Panc1 (cell line): ENCODE results near the gene IP6K1. TPM values are rescaled to one million over a fixed set of nuclear protein-coding genes. Genes with fewer than 3 reads are reported as not detected.

Experiments
- ATAC-seq: fragments of 200-7000 bp; cut with Tn5 transposase; 2 replicates; pipeline ENCODE4 v1.9.1; 2020; ENCODE audit warnings: mild to moderate bottlenecking, moderate library complexity
- BruUV-seq: library from RNA; stranded (reverse); fragments of 400-500 nt; replicated peaks from 2 replicates; lab custom pipeline; 2021; lab: Mats Ljungman, UMichigan
- CTCF ChIA-PET: fragments of 300-600 bp; sonication (Branson Sonifier 250); formaldehyde crosslinking; loops from one replicate; lab custom pipeline; 2022; ENCODE audit warnings: antibody characterized with exemption; lab: Charles Lee
- POLR2A ChIA-PET: fragments of 300-600 bp; sonication (Branson Sonifier 250); formaldehyde crosslinking; loops from one replicate; lab custom pipeline; 2022; ENCODE audit warnings: antibody characterized with exemption; lab: Charles Lee
- DNase-seq: peaks from one replicate; pipeline ENCODE4 v3.0.0-alpha.2; 2010; ENCODE audit warnings: low read depth, low spot score
- H3K27ac ChIP-seq: 2 replicates; pipeline ENCODE4 v1.5.1; 2011; ENCODE audit warnings: mild to moderate bottlenecking, low read length, inconsistent platforms
- H3K27me3 ChIP-seq: fragments of 200-500 bp; sonication (Bioruptor generic); 2 replicates; pipeline ENCODE4 v1.6.0; 2014; ENCODE audit warnings: low read length, inconsistent platforms; ENCODE audit not compliant: control insufficient read depth, insufficient read depth
- H3K36me3 ChIP-seq: fragments of 200-500 bp; sonication (Bioruptor generic); 2 replicates; pipeline ENCODE4 v1.5.1; 2014; ENCODE audit warnings: inconsistent platforms, mild to moderate bottlenecking, low read length, moderate library complexity; ENCODE audit not compliant: control insufficient read depth, insufficient read depth
- H3K4me1 ChIP-seq: 2 replicates; pipeline ENCODE4 v1.5.1; 2011; ENCODE audit warnings: inconsistent platforms, mild to moderate bottlenecking, low read length, moderate library complexity; ENCODE audit not compliant: control insufficient read depth, insufficient read depth
- H3K4me3 ChIP-seq, 2 experiments: 2 replicates each; pipeline ENCODE4 v1.5.1; 2011 to 2012; ENCODE audit warnings: low read depth in 2 of 2, low read length in 2 of 2, mild to moderate bottlenecking in 2 of 2, inconsistent platforms in 1 of 2, moderate library complexity in 1 of 2
- H3K9me3 ChIP-seq: fragments of 200-500 bp; sonication (Bioruptor generic); 2 replicates; pipeline ENCODE4 v1.5.1; 2014; ENCODE audit warnings: low read depth, mild to moderate bottlenecking, inconsistent platforms, low read length, moderate library complexity; ENCODE audit not compliant: control insufficient read depth, insufficient read depth
- CTCF ChIP-seq: fragments of 450-650 bp; IDR thresholded peaks from 2 replicates; pipeline ENCODE4 v1.5.1; 2017; ENCODE audit warnings: mild to moderate bottlenecking
- POLR2AphosphoS5 ChIP-seq: IDR thresholded peaks from 2 replicates; pipeline ENCODE4 v1.6.1; 2012; ENCODE audit warnings: mild to moderate bottlenecking, low read depth, low read length, moderate library complexity
- REST ChIP-seq, 2 experiments: IDR thresholded peaks; 2 replicates each; pipeline ENCODE4 v1.6.1; 2011 to 2012; ENCODE audit warnings: low read depth in 2 of 2, control low read depth in 1 of 2, low read length in 1 of 2, mild to moderate bottlenecking in 1 of 2, moderate library complexity in 1 of 2; ENCODE audit not compliant: insufficient read depth in 1 of 2
- SIN3A ChIP-seq: IDR thresholded peaks from 2 replicates; pipeline ENCODE4 v1.6.1; 2012; ENCODE audit warnings: low read depth, mild to moderate bottlenecking, low read length, moderate library complexity, borderline replicate concordance; ENCODE audit not compliant: insufficient read depth
- TCF7L2 ChIP-seq: IDR thresholded peaks from 2 replicates; pipeline ENCODE4 v1.6.1; 2011; ENCODE audit warnings: mild to moderate bottlenecking, low read depth, low read length, inconsistent platforms
- in situ Hi-C: cut with HindIII; loops from 2 replicates; pipeline ENCODE4 v1.10.0; 2016; ENCODE audit warnings: low sequenced_read_pairs, low pct_unique_long_range_greater_than_20kb
- intact Hi-C: fragments of 100-400 bp; cut with micrococcal nuclease; formaldehyde crosslinking; loops from one replicate; pipeline ENCODE4 v1.10.0; 2022; ENCODE audit not compliant: unreplicated experiment
- total RNA-seq: library from RNA; stranded (reverse); gene quantifications from one replicate; pipeline ENCODE4 v1.2.1, GENCODE V29; 2021; ENCODE audit not compliant: unreplicated experiment

IP6K1 gene
- total RNA-seq, 1 experiment from 2014 or later: 39.8 TPM

DNA sequence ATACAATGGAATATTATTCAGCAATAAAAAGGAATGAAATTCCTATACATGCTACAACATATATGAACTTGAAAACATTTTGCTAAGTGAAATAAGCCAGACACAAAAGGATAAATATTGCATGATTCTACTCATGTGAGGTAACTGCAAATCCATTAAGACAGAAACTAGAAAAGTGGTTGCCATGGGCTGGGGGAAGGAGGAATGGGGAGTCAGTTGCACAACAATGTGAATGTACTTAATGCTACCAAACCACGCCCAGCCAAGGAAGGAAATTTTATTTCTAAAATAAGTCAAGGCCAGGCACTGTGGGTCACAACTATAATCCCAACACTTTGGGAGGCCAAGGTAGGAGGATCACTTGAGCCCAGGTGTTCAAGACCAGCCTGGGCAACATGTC, 52.8 kb downstream of the IP6K1 start:
- no peaks in the 10 kb centered on the region for H3K27me3 ChIP-seq
- H3K27ac ChIP-seq: no peak overlapping the region
- ATAC-seq (no peak), DNase-seq (no peak)
- POLR2A ChIA-PET: no interaction called here
- no peaks in the 10 kb centered on the region for H3K9me3 ChIP-seq
- no peak overlapping the region for H3K4me3 ChIP-seq
- in situ Hi-C loops: no loop called here
- H3K4me1 ChIP-seq: no peaks in the 10 kb centered on the region
- CTCF ChIA-PET: no interaction called here
- intact Hi-C loops: no loop called here
- BruUV-seq: no TSS peak
- H3K36me3 ChIP-seq: peaks cover 5% of the 10 kb centered on the region; the same call in 1 of the 2 replicates
- TF ChIP-seq REST (IDR thresholded peaks at IDR 0.05; ENCODE audit: insufficient read depth in 1 of 2, low read depth in 2 of 2, low read length in 1 of 2) (no peak), TCF7L2 (no peak), SIN3A (no peak), CTCF (no peak), POLR2AphosphoS5 (no peak)

DNA sequence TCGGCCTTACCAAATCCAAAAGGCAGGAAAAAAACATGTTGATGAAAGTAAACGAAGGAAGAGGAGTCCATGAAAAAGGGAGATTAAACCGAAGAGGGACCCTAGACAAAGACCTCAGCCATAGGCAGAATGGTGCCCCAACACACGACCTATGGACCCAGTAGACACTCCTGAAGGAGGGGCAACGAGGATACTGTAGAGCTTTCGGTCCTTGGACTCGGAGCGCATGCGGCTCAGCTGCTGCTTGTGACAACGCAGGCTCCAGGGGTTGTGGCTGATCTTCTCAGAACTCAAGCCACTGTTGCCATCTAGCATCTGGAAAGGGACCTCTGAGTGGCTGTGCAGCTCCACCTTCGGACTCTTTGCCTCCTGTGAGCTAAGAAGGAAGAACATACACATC, 53.7 kb downstream of the IP6K1 start:
- Histone ChIP-seq H3K9me3 (no peaks in the 10 kb centered on the region), H3K27ac (no peak overlapping the region), H3K36me3 (peaks cover 5% of the 10 kb centered on the region; the same call in 1 of the 2 replicates), H3K4me1 (no peaks in the 10 kb centered on the region), H3K27me3 (no peaks in the 10 kb centered on the region), H3K4me3 (no peak overlapping the region)
- intact Hi-C loops (no loop called here), in situ Hi-C loops (no loop called here)
- BruUV-seq: no TSS peak
- CTCF ChIA-PET: no interaction called here
- POLR2A ChIA-PET: no interaction called here
- no peak for ATAC-seq
- no peak for DNase-seq
- TF ChIP-seq POLR2AphosphoS5: no peak
- TF ChIP-seq CTCF: no peak
- no peak for TF ChIP-seq SIN3A
- no peak for TF ChIP-seq REST (IDR thresholded peaks at IDR 0.05; ENCODE audit: insufficient read depth in 1 of 2, low read depth in 2 of 2, low read length in 1 of 2)
- TF ChIP-seq TCF7L2: no peak
